GM13977 (cell line): ENCODE results near the gene NPAS3.

Experiments
- DNase-seq: peaks from one replicate; pipeline ENCODE4 v3.0.0; 2012; ENCODE audit warnings: low spot score
- CTCF ChIP-seq: IDR thresholded peaks from 2 replicates; pipeline ENCODE4 v1.5.1; 2012; ENCODE audit warnings: mild to moderate bottlenecking, control low read depth; ENCODE audit not compliant: insufficient read depth; ENCODE audit errors: extremely low read depth, missing control alignments
- in situ Hi-C: fragments of 300-500 bp; cut with MboI; formaldehyde crosslinking; loops from one replicate; pipeline ENCODE4 v1.12.0; 2022; ENCODE audit warnings: low sequenced_read_pairs, low pct_unique_long_range_greater_than_20kb, mixed read lengths, inconsistent platforms; ENCODE audit not compliant: unreplicated experiment

NPAS3 gene

GRCh38 chr14:33042591-33042990 is 103.9 kb downstream of the NPAS3 start:
- TF ChIP-seq CTCF: no peak
- in situ Hi-C loops: no loop called here
- no peak for DNase-seq

- TF ChIP-seq CTCF: no peak
- in situ Hi-C loops: no loop called here
- DNase-seq: no peak
These were observed 107.1 kb downstream of the NPAS3 start for GRCh38 chr14:33045760-33046159.

GRCh38 chr14:33052943-33053342 is 114.3 kb downstream of the NPAS3 start:
- no peak for DNase-seq
- in situ Hi-C loops: no loop called here
- TF ChIP-seq CTCF: no peak

GRCh38 chr14:33056213-33056612 is 117.5 kb downstream of the NPAS3 start:
- in situ Hi-C loops: no loop called here
- DNase-seq: no peak
- TF ChIP-seq CTCF: no peak

GRCh38 chr14:33057585-33057984 is 118.9 kb downstream of the NPAS3 start:
- in situ Hi-C loops: no loop called here
- TF ChIP-seq CTCF: no peak
- no peak for DNase-seq

DNA sequence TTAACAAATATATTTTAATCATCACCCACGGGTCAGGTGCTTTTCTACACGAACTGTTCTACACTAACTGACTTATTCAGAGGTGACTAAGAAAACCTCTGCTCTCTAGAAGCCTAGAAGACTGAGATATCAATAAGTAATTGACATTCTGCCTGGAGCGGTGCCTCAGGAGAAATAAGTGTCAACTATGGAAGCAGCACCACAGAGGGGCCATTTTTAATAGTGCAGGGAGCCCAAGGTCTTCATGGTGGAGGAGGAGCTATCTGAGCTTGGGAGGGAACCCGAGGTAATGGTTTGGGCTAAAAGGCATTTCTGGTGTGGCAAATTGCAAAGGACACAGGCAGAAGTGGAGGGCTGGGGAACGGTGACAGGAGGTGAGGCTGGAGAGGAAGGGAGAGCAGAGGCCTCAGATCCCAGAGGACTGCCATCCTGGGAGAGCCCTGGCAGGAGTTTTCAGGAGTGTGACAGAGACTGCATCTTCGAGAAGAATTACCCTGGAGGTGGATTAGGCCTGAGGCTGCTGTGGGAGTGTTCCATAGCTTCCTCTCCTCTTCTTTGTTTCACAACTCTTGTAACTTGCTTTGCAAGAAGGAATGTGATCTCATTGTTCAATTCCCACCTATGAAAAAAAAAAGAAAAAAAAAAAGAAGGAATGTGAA is 123.1 kb downstream of the NPAS3 start:
- no peak for DNase-seq
- in situ Hi-C loops: no loop called here
- no peak for TF ChIP-seq CTCF
